AG20443 (cell line): ENCODE data around the gene OR7A5.
"Not testable (repeated sequence)": the region's sequence is repeated elsewhere in the genome, so short reads cannot be mapped to it uniquely, and the experiment has no call there.

Source experiments
- DNase-seq: peaks from one replicate; pipeline ENCODE4 v3.0.0; 2012; ENCODE audit warnings: low spot score, mixed read lengths

Gene OR7A5

GRCh38 chr19:14835011-14835410 lies at the start of gene OR7A5, which contains the start of gene OR7C1:
OR7A5 (minus strand) TSS chr19:14835185; CDS start chr19:14828241, 6,944 bp downstream.
OR7C1 (minus strand) TSS chr19:14835185; CDS start chr19:14800136, 35,049 bp downstream.
- DNase-seq: no peak

- peak; percentile 14 for DNase-seq
Measured at GRCh38 chr19:14871619-14872230, 36.7 kb upstream of the OR7A5 start.

GRCh38 chr19:14868497-14868896 lies 33.5 kb upstream of the OR7A5 start:
- DNase-seq: no peak

GRCh38 chr19:14848822-14849221 lies 13.8 kb upstream of the OR7A5 start, which contains the start of gene OR7A10:
OR7A10 (minus strand) TSS chr19:14848922; CDS start chr19:14841877, 7,045 bp downstream.
- no peak for DNase-seq

- no peak for DNase-seq
Measured at GRCh38 chr19:14843578-14843977, 8.6 kb upstream of the OR7A5 start.

- DNase-seq: no peak
Measured at GRCh38 chr19:14843169-14843568, 8.2 kb upstream of the OR7A5 start.

- DNase-seq: no peak
Measured at GRCh38 chr19:14840206-14840605, 5.2 kb upstream of the OR7A5 start.

GRCh38 chr19:14837391-14837790 lies 2.4 kb upstream of the OR7A5 start:
- DNase-seq: no peak

- no peak for DNase-seq
Measured at GRCh38 chr19:14830702-14831101, 4.3 kb downstream of the OR7A5 start.

- DNase-seq: no peak
Measured at GRCh38 chr19:14826006-14826405, 9.0 kb downstream of the OR7A5 start.

- DNase-seq: no peak
Measured at GRCh38 chr19:14821937-14822336, 13.0 kb downstream of the OR7A5 start.

GRCh38 chr19:14818588-14818987 lies 16.4 kb downstream of the OR7A5 start:
- DNase-seq: no peak

- no peak for DNase-seq
Measured at GRCh38 chr19:14817052-14817451, 17.9 kb downstream of the OR7A5 start.

- DNase-seq: no peak
Measured at GRCh38 chr19:14814982-14815652, 19.9 kb downstream of the OR7A5 start.

GRCh38 chr19:14809272-14810057 lies 25.5 kb downstream of the OR7A5 start:
- no peak for DNase-seq

- no peak for DNase-seq
Measured at GRCh38 chr19:14804765-14805164, 30.2 kb downstream of the OR7A5 start.

- no peak for DNase-seq
Measured at GRCh38 chr19:14798760-14799159, 36.2 kb downstream of the OR7A5 start.

- no peak for DNase-seq
Measured at GRCh38 chr19:14796021-14796420, 39.0 kb downstream of the OR7A5 start.

GRCh38 chr19:14795078-14795721 lies 39.8 kb downstream of the OR7A5 start:
- no peak for DNase-seq

- not testable (repeated sequence) for DNase-seq
Measured at GRCh38 chr19:14792250-14792649, 42.7 kb downstream of the OR7A5 start.

- DNase-seq: peak; percentile 29
Measured at GRCh38 chr19:14786421-14786851, 48.5 kb downstream of the OR7A5 start.

- DNase-seq: not testable (repeated sequence)
Measured at GRCh38 chr19:14785102-14785793, 49.7 kb downstream of the OR7A5 start.
